HL-60 (cell line): ENCODE data around the gene TTC39A.

Experiments used
- DNase-seq, 2 experiments: peaks; one replicate each; pipeline ENCODE4 v3.0.0-alpha.2; 2010 to 2020; ENCODE audit warnings: low read depth in 1 of 2, low spot score in 1 of 2
- H3K27ac ChIP-seq: fragments of 250-450 bp; sonication (Bioruptor Pico); replicated peaks from 2 replicates; pipeline ENCODE4 v1.5.1; 2020; ENCODE audit warnings: mild to moderate bottlenecking, moderate library complexity
- H3K27me3 ChIP-seq: fragments of 250-450 bp; sonication (Bioruptor Pico); 2 replicates; pipeline ENCODE4 v1.5.1; 2021; ENCODE audit warnings: mild to moderate bottlenecking, moderate library complexity; ENCODE audit not compliant: insufficient read depth, poor library complexity, severe bottlenecking
- H3K4me3 ChIP-seq: replicated peaks from 2 replicates; pipeline ENCODE4 v1.5.1; 2011; ENCODE audit warnings: mild to moderate bottlenecking, control low read depth, low read length; ENCODE audit not compliant: insufficient read depth
- GABPA ChIP-seq: IDR thresholded peaks from 2 replicates; pipeline ENCODE4 v1.6.1; 2012; ENCODE audit warnings: low read depth
- POLR2AphosphoS5 ChIP-seq: IDR thresholded peaks from 2 replicates; pipeline ENCODE4 v1.6.1; 2012; ENCODE audit warnings: low read depth
- SPI1 ChIP-seq: IDR thresholded peaks from 2 replicates; pipeline ENCODE4 v1.6.1; 2012; ENCODE audit warnings: low read depth, mild to moderate bottlenecking, borderline replicate concordance
- TF ChIP-seq, protein P1 (sequence below): IDR thresholded peaks from 2 replicates; pipeline ENCODE4 v1.6.1; 2012; ENCODE audit warnings: low read depth; ENCODE audit not compliant: insufficient replicate concordance
- TF ChIP-seq, protein P2 (sequence below): IDR thresholded peaks from one replicate; pipeline ENCODE4 v1.5.1; 2011; ENCODE audit warnings: low read length, control low read depth, inconsistent platforms; ENCODE audit not compliant: insufficient read depth

Gene TTC39A

GRCh38 chr1:51320967-51321923 lies 9.1 kb downstream of the TTC39A start:
- Histone ChIP-seq H3K4me3 (no peak overlapping the region), H3K27ac (no peak overlapping the region), H3K27me3 (no peaks in the 10 kb centered on the region)
- no peak for TF ChIP-seq SPI1
- no peak for DNase-seq

DNA sequence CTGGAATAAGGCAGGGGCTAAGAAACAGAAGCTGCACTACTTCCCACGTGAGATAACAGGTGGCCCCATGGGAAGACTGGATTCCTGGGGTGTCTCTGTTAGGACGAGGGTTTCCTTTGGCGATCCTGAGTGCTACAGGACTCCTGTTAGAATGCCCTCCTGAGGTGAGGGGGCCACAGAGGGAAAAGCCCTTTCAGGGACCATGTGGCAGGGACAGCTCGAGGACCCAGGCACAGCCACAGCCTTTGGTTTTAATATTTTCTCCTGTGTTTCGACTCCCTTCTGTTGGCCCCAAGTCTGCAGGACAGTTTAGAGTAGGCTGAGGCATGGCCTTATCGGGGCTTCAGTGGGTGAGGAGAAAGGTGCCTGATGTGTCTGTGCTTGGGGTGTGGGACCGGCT lies 12.6 kb downstream of the TTC39A start:
- no peak overlapping the region for H3K27ac ChIP-seq
- no peak for DNase-seq
- TF ChIP-seq, protein P1, sequence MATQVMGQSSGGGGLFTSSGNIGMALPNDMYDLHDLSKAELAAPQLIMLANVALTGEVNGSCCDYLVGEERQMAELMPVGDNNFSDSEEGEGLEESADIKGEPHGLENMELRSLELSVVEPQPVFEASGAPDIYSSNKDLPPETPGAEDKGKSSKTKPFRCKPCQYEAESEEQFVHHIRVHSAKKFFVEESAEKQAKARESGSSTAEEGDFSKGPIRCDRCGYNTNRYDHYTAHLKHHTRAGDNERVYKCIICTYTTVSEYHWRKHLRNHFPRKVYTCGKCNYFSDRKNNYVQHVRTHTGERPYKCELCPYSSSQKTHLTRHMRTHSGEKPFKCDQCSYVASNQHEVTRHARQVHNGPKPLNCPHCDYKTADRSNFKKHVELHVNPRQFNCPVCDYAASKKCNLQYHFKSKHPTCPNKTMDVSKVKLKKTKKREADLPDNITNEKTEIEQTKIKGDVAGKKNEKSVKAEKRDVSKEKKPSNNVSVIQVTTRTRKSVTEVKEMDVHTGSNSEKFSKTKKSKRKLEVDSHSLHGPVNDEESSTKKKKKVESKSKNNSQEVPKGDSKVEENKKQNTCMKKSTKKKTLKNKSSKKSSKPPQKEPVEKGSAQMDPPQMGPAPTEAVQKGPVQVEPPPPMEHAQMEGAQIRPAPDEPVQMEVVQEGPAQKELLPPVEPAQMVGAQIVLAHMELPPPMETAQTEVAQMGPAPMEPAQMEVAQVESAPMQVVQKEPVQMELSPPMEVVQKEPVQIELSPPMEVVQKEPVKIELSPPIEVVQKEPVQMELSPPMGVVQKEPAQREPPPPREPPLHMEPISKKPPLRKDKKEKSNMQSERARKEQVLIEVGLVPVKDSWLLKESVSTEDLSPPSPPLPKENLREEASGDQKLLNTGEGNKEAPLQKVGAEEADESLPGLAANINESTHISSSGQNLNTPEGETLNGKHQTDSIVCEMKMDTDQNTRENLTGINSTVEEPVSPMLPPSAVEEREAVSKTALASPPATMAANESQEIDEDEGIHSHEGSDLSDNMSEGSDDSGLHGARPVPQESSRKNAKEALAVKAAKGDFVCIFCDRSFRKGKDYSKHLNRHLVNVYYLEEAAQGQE: no peak
- no peak for TF ChIP-seq GABPA
- TF ChIP-seq POLR2AphosphoS5: no peak
- TF ChIP-seq SPI1: no peak
- TF ChIP-seq, protein P2, sequence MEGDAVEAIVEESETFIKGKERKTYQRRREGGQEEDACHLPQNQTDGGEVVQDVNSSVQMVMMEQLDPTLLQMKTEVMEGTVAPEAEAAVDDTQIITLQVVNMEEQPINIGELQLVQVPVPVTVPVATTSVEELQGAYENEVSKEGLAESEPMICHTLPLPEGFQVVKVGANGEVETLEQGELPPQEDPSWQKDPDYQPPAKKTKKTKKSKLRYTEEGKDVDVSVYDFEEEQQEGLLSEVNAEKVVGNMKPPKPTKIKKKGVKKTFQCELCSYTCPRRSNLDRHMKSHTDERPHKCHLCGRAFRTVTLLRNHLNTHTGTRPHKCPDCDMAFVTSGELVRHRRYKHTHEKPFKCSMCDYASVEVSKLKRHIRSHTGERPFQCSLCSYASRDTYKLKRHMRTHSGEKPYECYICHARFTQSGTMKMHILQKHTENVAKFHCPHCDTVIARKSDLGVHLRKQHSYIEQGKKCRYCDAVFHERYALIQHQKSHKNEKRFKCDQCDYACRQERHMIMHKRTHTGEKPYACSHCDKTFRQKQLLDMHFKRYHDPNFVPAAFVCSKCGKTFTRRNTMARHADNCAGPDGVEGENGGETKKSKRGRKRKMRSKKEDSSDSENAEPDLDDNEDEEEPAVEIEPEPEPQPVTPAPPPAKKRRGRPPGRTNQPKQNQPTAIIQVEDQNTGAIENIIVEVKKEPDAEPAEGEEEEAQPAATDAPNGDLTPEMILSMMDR: no peak
- H3K4me3 ChIP-seq: no peak overlapping the region
- no peaks in the 10 kb centered on the region for H3K27me3 ChIP-seq

GRCh38 chr1:51316846-51317120 lies 13.6 kb downstream of the TTC39A start:
- Histone ChIP-seq H3K27me3 (no peaks in the 10 kb centered on the region), H3K27ac (no peak overlapping the region), H3K4me3 (no peak overlapping the region)
- DNase-seq: no peak
- TF ChIP-seq, protein P1: no peak
- TF ChIP-seq SPI1 (no peak), GABPA (no peak), POLR2AphosphoS5 (no peak)
- TF ChIP-seq, protein P2: no peak

DNA sequence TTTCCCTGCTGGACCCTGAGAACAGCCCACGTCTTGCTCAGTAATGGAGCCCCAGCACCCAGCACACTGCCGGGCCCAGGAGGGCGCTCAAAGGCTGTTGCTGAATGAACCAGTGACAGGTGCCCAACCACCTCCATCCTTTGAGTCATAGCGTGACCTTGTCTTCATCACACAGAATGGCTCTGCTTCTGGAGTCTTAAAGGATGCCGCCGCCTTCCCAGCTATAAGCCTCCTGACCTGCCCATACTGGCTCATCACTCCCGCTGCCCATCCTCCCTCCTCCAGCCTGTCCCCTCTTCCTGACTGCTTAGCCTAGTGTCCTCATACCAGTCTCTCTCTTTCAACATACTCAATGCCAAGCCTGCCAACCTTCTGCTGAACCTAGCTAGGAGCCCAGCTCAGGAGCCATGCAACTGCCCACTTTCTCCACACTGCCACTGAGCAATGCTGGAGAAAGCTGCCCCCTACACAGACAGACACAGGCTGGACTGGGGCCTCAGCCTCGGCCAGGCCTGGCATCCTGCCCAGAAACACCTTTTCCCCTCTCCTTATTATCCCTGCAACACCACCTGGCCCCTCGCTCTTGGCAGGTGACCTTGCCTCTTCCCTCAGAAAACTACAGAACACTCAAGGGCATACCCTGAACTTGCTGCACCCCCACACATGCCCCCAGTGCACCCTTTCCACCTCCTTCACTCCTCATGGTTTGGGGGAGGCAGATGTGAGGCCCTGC lies 14.1 kb downstream of the TTC39A start:
- no peak for TF ChIP-seq GABPA
- TF ChIP-seq, protein P2: no peak
- TF ChIP-seq POLR2AphosphoS5: no peak
- no peak for TF ChIP-seq SPI1
- TF ChIP-seq, protein P1: no peak
- no peak overlapping the region for H3K4me3 ChIP-seq
- H3K27ac ChIP-seq: no peak overlapping the region
- no peak for DNase-seq
- H3K27me3 ChIP-seq: no peaks in the 10 kb centered on the region
